ENCODE measurements around the gene BCAR3.
"Not testable (repeated sequence)": the region's sequence is repeated elsewhere in the genome, so short reads cannot be mapped to it uniquely, and the experiment has no call there.

The BCAR3 gene

GRCh38 chr1:93687542-93687941 is 5.9 kb upstream of the BCAR3 start:
- DNase-seq (ENCODE audit: low read depth): no peak

- no peak for DNase-seq (ENCODE audit: low read depth)
Observed at GRCh38 chr1:93686504-93687250, 5.0 kb upstream of the BCAR3 start.

GRCh38 chr1:93685918-93686317 is 4.3 kb upstream of the BCAR3 start:
- no peak for DNase-seq (ENCODE audit: low read depth)

- no peak for DNase-seq (ENCODE audit: low read depth)
Observed at GRCh38 chr1:93683234-93683633, 1.6 kb upstream of the BCAR3 start.

- no peak for DNase-seq (ENCODE audit: low read depth)
Observed at GRCh38 chr1:93681989-93682412, 364 bp upstream of the BCAR3 start.

GRCh38 chr1:93680420-93681100 is 1.1 kb downstream of the BCAR3 start:
- peak; percentile 17 for DNase-seq (ENCODE audit: low read depth)

- no peak for DNase-seq (ENCODE audit: low read depth)
Observed at GRCh38 chr1:93680076-93680419, 1.6 kb downstream of the BCAR3 start.

GRCh38 chr1:93679546-93679945 is 2.1 kb downstream of the BCAR3 start:
- DNase-seq (ENCODE audit: low read depth): no peak

- DNase-seq (ENCODE audit: low read depth): no peak
Observed at GRCh38 chr1:93678946-93679480, 2.6 kb downstream of the BCAR3 start.

GRCh38 chr1:93678491-93678890 is 3.1 kb downstream of the BCAR3 start:
- no peak for DNase-seq (ENCODE audit: low read depth)

GRCh38 chr1:93677729-93678128 is 3.9 kb downstream of the BCAR3 start:
- no peak for DNase-seq (ENCODE audit: low read depth)

- no peak for DNase-seq (ENCODE audit: low read depth)
Observed at GRCh38 chr1:93676427-93676826, 5.2 kb downstream of the BCAR3 start.

- DNase-seq (ENCODE audit: low read depth): no peak
Observed at GRCh38 chr1:93675931-93676330, 5.7 kb downstream of the BCAR3 start.

- no peak for DNase-seq (ENCODE audit: low read depth)
Observed at GRCh38 chr1:93675271-93675670, 6.4 kb downstream of the BCAR3 start.

- DNase-seq (ENCODE audit: low read depth): not testable (repeated sequence)
Observed at GRCh38 chr1:93674071-93674470, 7.6 kb downstream of the BCAR3 start.

- DNase-seq (ENCODE audit: low read depth): no peak
Observed at GRCh38 chr1:93673163-93673829, 8.3 kb downstream of the BCAR3 start.

GRCh38 chr1:93672477-93673162 is 9.0 kb downstream of the BCAR3 start:
- no peak for DNase-seq (ENCODE audit: low read depth)

GRCh38 chr1:93672069-93672468 is 9.6 kb downstream of the BCAR3 start:
- no peak for DNase-seq (ENCODE audit: low read depth)

GRCh38 chr1:93671099-93671621 is 10.5 kb downstream of the BCAR3 start:
- DNase-seq (ENCODE audit: low read depth): no peak

- no peak for DNase-seq (ENCODE audit: low read depth)
Observed at GRCh38 chr1:93670141-93670540, 11.5 kb downstream of the BCAR3 start.

GRCh38 chr1:93669369-93669768 is 12.3 kb downstream of the BCAR3 start:
- DNase-seq (ENCODE audit: low read depth): no peak

GRCh38 chr1:93668951-93669350 is 12.7 kb downstream of the BCAR3 start:
- no peak for DNase-seq (ENCODE audit: low read depth)
